Activated B cell treated with CpG ODN at 0.5 μM for 24 hours (primary cell): ENCODE results near the gene FGF11. TPM values are rescaled to one million over a fixed set of nuclear protein-coding genes. Genes with fewer than 3 reads are reported as not detected.
A peak's percentile ranks its signal among the peaks of the same experiment; 100 is the strongest.
"Not testable (repeated sequence)": the region's sequence is repeated elsewhere in the genome, so short reads cannot be mapped to it uniquely, and the experiment has no call there.

ENCODE experiments used
- ATAC-seq: fragments of 200-7000 bp; cut with Tn5 transposase; one replicate; pipeline ENCODE4 v1.10.0; 2021; ENCODE audit warnings: low read depth, mild to moderate bottlenecking, moderate library complexity
- CTCF ChIA-PET: fragments of 350-600 bp; sonication (Branson Sonifier 250); formaldehyde crosslinking; loops from one replicate; lab custom pipeline; 2021; ENCODE audit warnings: antibody characterized with exemption; lab: Charles Lee
- POLR2A ChIA-PET: fragments of 350-600 bp; sonication (Branson Sonifier 250); formaldehyde crosslinking; loops from one replicate; lab custom pipeline; 2021; ENCODE audit warnings: antibody characterized with exemption; lab: Charles Lee
- DNase-seq: peaks from one replicate; pipeline ENCODE4 v3.0.0; 2022
- H3K27ac Mint-ChIP-seq: one replicate; pipeline ENCODE4 v1.8.0; 2020; ENCODE audit warnings: mixed read lengths
- H3K27me3 Mint-ChIP-seq: one replicate; pipeline ENCODE4 v1.8.0; 2021; ENCODE audit warnings: mixed read lengths
- H3K36me3 Mint-ChIP-seq: one replicate; pipeline ENCODE4 v1.8.0; 2021; ENCODE audit warnings: low read depth, mixed read lengths
- H3K4me1 Mint-ChIP-seq: one replicate; pipeline ENCODE4 v1.8.0; 2021; ENCODE audit warnings: mixed read lengths
- H3K4me3 Mint-ChIP-seq: one replicate; pipeline ENCODE4 v1.8.0; 2020; ENCODE audit warnings: mild to moderate bottlenecking, mixed read lengths
- H3K9me3 Mint-ChIP-seq: one replicate; pipeline ENCODE4 v1.8.0; 2020; ENCODE audit warnings: mixed read lengths
- intact Hi-C: fragments of 100-400 bp; cut with micrococcal nuclease; formaldehyde crosslinking; loops from one replicate; pipeline ENCODE4 v1.15.1; 2024
- total RNA-seq: library from RNA; stranded (reverse); gene quantifications from 2 replicates; pipeline ENCODE4 v1.2.3, GENCODE V29; 2022
- TF ChIP-seq, protein P1 (sequence below): fragments of 200-600 bp; IDR thresholded peaks from one replicate; pipeline ENCODE4 v1.8.0; 2022; ENCODE audit warnings: antibody characterized with exemption, mild to moderate bottlenecking

FGF11 gene
- total RNA-seq, 1 donor from 2014 or later = 2.8 TPM

DNA sequence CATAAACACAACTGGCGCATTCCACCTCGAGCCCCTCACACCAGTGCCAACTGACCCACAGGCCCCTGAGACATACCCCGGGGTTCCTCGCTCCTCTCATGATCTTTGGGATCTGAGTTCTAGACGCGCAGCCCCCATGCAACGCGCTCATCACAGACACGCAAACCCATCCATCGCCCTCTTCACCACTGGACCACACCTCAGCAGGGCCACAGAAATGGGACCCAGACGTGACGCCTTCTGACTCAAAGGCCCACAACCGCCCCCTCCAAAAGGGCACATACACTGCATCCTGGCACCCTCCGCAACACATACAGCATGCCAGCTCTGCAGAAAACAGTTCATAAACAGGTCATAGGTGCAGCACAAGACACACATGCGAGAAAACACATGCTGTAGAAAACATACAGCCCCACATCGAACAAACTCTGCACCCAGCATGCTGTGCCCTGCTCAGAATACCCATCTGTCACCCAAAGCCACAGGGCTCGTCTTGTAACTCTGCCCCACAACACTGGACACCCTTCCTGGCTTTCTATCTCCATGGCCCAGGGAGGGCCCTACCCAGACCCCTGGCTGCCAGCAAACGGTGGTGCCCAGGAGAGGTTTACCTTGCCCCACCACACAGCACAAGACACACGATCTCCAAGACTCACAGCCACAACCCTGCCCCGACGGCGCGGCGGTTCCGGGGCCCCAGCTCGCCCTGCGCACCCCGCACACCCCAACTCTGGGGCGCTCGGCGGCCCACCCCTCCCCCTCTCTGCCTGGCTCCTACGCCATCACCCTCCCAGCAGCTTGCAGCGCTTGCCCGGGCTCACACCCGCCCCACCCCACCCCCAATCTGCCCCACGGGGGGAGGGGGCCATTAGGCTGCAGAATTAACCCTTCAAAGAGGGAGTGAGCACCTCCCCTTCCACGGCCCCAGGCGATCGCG, 39.2 kb downstream of the FGF11 start:
- no peaks in the 10 kb centered on the region for H3K27me3 Mint-ChIP-seq
- CTCF ChIA-PET = interaction anchor here (0.8 to 1.7 kb wide), 2 partner anchors 42 to 43 kb away, joined by 3 to 7 read pairs; partner anchors contain the start of gene TMEM102
- peaks cover 68% of the 10 kb centered on the region for H3K4me1 Mint-ChIP-seq

DNA sequence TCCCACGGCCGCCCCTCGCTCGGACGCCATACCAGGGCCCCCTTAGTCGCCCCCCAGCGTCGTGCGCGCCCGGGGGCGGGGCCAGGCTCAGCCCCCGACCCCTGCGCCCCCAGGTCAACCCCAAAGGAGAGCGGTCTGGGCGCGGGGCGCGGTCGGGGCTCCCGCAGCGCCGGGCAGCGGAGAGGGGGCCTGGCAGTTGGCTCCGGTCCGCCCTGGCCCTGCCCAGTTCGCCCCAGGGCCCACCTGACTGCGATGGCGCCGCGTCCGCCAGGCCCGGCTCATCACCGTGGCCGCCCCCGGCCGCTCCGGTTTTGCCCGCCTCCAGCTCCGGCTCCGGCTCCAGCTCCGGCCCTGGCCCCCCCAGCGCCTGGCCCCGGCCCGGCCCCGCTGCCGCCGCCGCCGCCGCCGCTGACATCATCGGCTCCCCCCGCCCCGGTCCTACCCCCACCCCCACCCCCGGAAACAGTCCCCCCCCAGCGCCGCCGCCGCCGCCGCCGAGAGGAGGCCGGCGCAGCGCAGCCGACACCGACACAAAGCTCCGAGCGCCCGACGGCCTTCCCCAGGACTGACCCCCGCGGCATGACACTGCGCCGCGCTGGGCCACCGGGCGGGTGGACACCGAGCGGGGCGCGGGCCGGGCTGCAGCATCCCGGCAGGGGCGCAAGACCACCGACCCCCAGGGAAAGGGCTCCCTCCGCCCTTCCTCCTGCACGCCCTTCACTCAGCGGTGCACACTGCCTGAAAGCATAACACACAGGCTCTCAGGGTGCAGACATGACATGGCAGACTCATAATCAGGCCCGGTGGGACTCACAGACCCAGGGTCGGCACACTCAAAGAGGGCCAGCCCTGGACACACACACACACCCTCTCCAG, 40.1 kb downstream of the FGF11 start, which contains the start of gene ZBTB4:
Gene ZBTB4 (minus strand): TSS at position 419 of the 876 bp plus-strand sequence. CDS start 12,830 bp downstream, outside the sequence.
- Mint-ChIP-seq H3K27ac (peak within 1 kb of the TSS; percentile 92), H3K4me3 (peak within 1 kb of the TSS; percentile 88), H3K27me3 (no peaks in the 10 kb centered on the region), H3K36me3 (peaks cover 16% of the 10 kb centered on the region), H3K9me3 (no peaks in the 10 kb centered on the region), H3K4me1 (peaks cover 67% of the 10 kb centered on the region)
- DNase-seq (peak; percentile 66), ATAC-seq (peak; percentile 3)
- intact Hi-C loops = loop anchor here (1.0 to 5.0 kb wide), 3 partner anchors 24 to 227 kb away; partner anchors contain the start of genes CTDNEP1, ELP5 and TMEM102
- TF ChIP-seq, protein P1, sequence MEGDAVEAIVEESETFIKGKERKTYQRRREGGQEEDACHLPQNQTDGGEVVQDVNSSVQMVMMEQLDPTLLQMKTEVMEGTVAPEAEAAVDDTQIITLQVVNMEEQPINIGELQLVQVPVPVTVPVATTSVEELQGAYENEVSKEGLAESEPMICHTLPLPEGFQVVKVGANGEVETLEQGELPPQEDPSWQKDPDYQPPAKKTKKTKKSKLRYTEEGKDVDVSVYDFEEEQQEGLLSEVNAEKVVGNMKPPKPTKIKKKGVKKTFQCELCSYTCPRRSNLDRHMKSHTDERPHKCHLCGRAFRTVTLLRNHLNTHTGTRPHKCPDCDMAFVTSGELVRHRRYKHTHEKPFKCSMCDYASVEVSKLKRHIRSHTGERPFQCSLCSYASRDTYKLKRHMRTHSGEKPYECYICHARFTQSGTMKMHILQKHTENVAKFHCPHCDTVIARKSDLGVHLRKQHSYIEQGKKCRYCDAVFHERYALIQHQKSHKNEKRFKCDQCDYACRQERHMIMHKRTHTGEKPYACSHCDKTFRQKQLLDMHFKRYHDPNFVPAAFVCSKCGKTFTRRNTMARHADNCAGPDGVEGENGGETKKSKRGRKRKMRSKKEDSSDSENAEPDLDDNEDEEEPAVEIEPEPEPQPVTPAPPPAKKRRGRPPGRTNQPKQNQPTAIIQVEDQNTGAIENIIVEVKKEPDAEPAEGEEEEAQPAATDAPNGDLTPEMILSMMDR = no peak
- ChIA-PET CTCF (interaction anchor here (0.8 to 1.7 kb wide), 5 partner anchors 19 to 124 kb away, joined by 3 to 7 read pairs (median 4); partner anchors contain the start of genes TMEM102 and TMEM95), POLR2A (interaction anchor here (0.5 to 5.6 kb wide), 26 partner anchors 8 to 241 kb away, joined by 3 to 45 read pairs (median 4); partner anchors contain the start of genes ACAP1, MPDU1, NEURL4 and PLSCR3)

More for the DNA sequence above, 39.2 kb downstream of the FGF11 start:
- intact Hi-C loops = loop anchor here (1.0 kb wide), 2 partner anchors 23 to 43 kb away; partner anchors contain the start of gene TMEM102
- DNase-seq (peak; percentile 34), ATAC-seq (peak; percentile 8)
- Mint-ChIP-seq H3K27ac (peak overlapping the region; percentile 79), H3K9me3 (no peaks in the 10 kb centered on the region), H3K36me3 (peaks cover 9% of the 10 kb centered on the region), H3K4me3 (peak overlapping the region; percentile 88)
- POLR2A ChIA-PET = interaction anchor here (0.6 to 5.6 kb wide), 14 partner anchors 10 to 236 kb away, joined by 3 to 45 read pairs (median 6); partner anchors contain the start of genes MPDU1, NEURL4, TMEM102 and TP53
- TF ChIP-seq, protein P1 = no peak

DNA sequence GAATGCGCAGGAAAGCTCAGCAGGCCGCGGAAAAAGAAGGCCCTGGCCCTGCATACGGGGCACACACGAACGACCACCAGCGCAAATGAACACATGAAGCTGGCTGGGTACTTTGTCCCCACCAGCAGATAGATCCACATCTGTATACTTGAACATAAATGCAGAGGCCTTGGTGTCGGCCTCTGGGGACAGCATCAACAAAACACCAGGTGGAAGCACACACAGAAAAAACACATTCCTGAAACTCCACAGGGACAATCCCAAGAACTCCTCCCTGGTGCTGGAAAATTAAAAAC, 40.7 kb downstream of the FGF11 start:
- no peaks in the 10 kb centered on the region for H3K9me3 Mint-ChIP-seq
- POLR2A ChIA-PET = interaction anchor here (0.6 to 5.6 kb wide), 21 partner anchors 12 to 264 kb away, joined by 3 to 45 read pairs (median 4); partner anchors contain the start of genes ACAP1, MPDU1, NEURL4 and PLSCR3
- peaks cover 22% of the 10 kb centered on the region for H3K36me3 Mint-ChIP-seq
- H3K4me1 Mint-ChIP-seq = peaks cover 72% of the 10 kb centered on the region
- intact Hi-C loops = loop anchor here (5.0 kb wide), 1 partner anchor 228 kb away; the partner anchor contains the start of genes CTDNEP1 and ELP5
- TF ChIP-seq, protein P1 = no peak
- H3K4me3 Mint-ChIP-seq = peak overlapping the region; percentile 87
- H3K27me3 Mint-ChIP-seq = no peaks in the 10 kb centered on the region
- peak overlapping the region; percentile 92 for H3K27ac Mint-ChIP-seq
- ATAC-seq = no peak
- no peak for DNase-seq
- CTCF ChIA-PET = interaction anchor here (1.0 to 1.7 kb wide), 4 partner anchors 20 to 125 kb away, joined by 3 to 7 read pairs (median 4); partner anchors contain the start of gene TMEM95

GRCh38 chr17:7481275-7481674, 42.0 kb downstream of the FGF11 start, which contains the start of gene SLC35G6:
TSS of gene SLC35G6 (plus strand) at chr17:7481446. CDS start at chr17:7481517, 71 bp downstream.
- intact Hi-C loops = loop anchor here (5.0 kb wide), 1 partner anchor 229 kb away; the partner anchor contains the start of genes CTDNEP1 and ELP5
- ATAC-seq, H3K27me3 Mint-ChIP-seq, H3K9me3 Mint-ChIP-seq, DNase-seq: not testable (repeated sequence)
- ChIA-PET POLR2A (interaction anchor here (0.6 to 4.6 kb wide), 6 partner anchors 26 to 206 kb away, joined by 3 to 42 read pairs (median 3); partner anchors contain the start of genes TMEM102, TMEM256 and TP53), CTCF (interaction anchor here (0.6 to 1.6 kb wide), 3 partner anchors 34 to 126 kb away, joined by 3 to 4 read pairs (median 4); partner anchors contain the start of gene TMEM95)
- peak within 1 kb of the TSS; percentile 87 for H3K4me3 Mint-ChIP-seq
- H3K27ac Mint-ChIP-seq = peak within 1 kb of the TSS; percentile 92
- peaks cover 26% of the 10 kb centered on the region for H3K36me3 Mint-ChIP-seq
- peaks cover 71% of the 10 kb centered on the region for H3K4me1 Mint-ChIP-seq

GRCh38 chr17:7481842-7482741, 42.8 kb downstream of the FGF11 start:
- Mint-ChIP-seq H3K27ac (peak overlapping the region; percentile 100), H3K4me1 (peaks cover 71% of the 10 kb centered on the region), H3K36me3 (peaks cover 28% of the 10 kb centered on the region), H3K4me3 (peak overlapping the region; percentile 98)
- intact Hi-C loops = loop anchor here (5.0 kb wide), 1 partner anchor 230 kb away; the partner anchor contains the start of genes CTDNEP1 and ELP5
- ChIA-PET POLR2A (interaction anchor here (0.7 to 4.6 kb wide), 8 partner anchors 27 to 708 kb away, joined by 3 to 42 read pairs (median 4); partner anchors contain the start of genes MPDU1, TMEM102, TMEM256 and TP53), CTCF (interaction anchor here (0.6 to 1.3 kb wide), 2 partner anchors 34 to 46 kb away, joined by 3 to 4 read pairs; no protein-coding TSS in a partner anchor)
- not testable (repeated sequence) for DNase-seq, ATAC-seq, H3K27me3 Mint-ChIP-seq, H3K9me3 Mint-ChIP-seq

DNA sequence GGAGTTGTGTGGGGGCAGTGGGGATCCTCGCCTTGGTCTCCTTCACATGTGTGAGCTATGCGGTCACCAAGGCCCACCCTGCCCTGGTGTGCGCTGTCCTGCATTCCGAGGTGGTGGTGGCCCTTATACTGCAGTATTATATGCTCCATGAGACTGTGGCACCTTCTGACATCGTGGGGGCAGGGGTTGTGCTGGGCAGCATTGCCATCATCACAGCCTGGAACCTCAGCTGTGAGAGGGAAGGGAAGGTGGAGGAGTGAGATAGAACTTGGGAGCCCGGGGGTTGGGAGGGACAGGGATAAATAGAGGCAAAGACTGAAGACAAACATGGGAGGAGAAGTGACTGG, 43.4 kb downstream of the FGF11 start:
- DNase-seq, H3K9me3 Mint-ChIP-seq, H3K27me3 Mint-ChIP-seq, ATAC-seq, CTCF ChIA-PET: not testable (repeated sequence)
- Mint-ChIP-seq H3K36me3 (peaks cover 34% of the 10 kb centered on the region), H3K4me1 (peaks cover 71% of the 10 kb centered on the region), H3K27ac (peak overlapping the region; percentile 100), H3K4me3 (peak overlapping the region; percentile 98)
- intact Hi-C loops = loop anchor here (5.0 kb wide), 1 partner anchor 230 kb away; the partner anchor contains the start of genes CTDNEP1 and ELP5
- POLR2A ChIA-PET = interaction anchor here (1.3 to 5.0 kb wide), 10 partner anchors 42 to 447 kb away, joined by 4 to 87 read pairs (median 20); partner anchors contain the start of genes CD68, FGF11, MPDU1 and SLC16A13
